GM19023 (cell line): Measurements from ENCODE around the gene SPATA33.

Experiments
- ATAC-seq: cut with Tn5 transposase; IDR thresholded peaks from one replicate; pipeline ENCODE4 v1.9.1; 2021; ENCODE audit warnings: mild to moderate bottlenecking, moderate library complexity; ENCODE audit not compliant: unreplicated experiment

SPATA33 gene

GRCh38 chr16:89657442-89658220, at the start of gene SPATA33, which contains the start of gene CHMP1A:
Gene SPATA33, plus strand, starts transcription at chr16:89657836. Its CDS starts 76 bp downstream, at chr16:89657912.
Gene CHMP1A, minus strand, starts transcription at chr16:89657708. Its CDS starts 120 bp downstream, at chr16:89657588.
- peak; percentile 88 for ATAC-seq

GRCh38 chr16:89607937-89608740, 49.5 kb upstream of the SPATA33 start:
- no peak for ATAC-seq

- ATAC-seq = no peak
These were observed 47.6 kb upstream of the SPATA33 start for GRCh38 chr16:89610108-89610453.

GRCh38 chr16:89612415-89613166, 45.0 kb upstream of the SPATA33 start:
- no peak for ATAC-seq

GRCh38 chr16:89613231-89613953, 44.2 kb upstream of the SPATA33 start, which contains the start of gene DPEP1:
Gene DPEP1, plus strand, starts transcription at chr16:89613642. Its CDS starts 16,769 bp downstream, at chr16:89630411.
- no peak for ATAC-seq

- ATAC-seq = no peak
These were observed 43.6 kb upstream of the SPATA33 start for GRCh38 chr16:89613954-89614459.

- no peak for ATAC-seq
These were observed 42.5 kb upstream of the SPATA33 start for GRCh38 chr16:89615176-89615575.

GRCh38 chr16:89615596-89616090, 42.0 kb upstream of the SPATA33 start:
- no peak for ATAC-seq

GRCh38 chr16:89616623-89617022, 41.0 kb upstream of the SPATA33 start:
- ATAC-seq = no peak

- no peak for ATAC-seq
These were observed 40.6 kb upstream of the SPATA33 start for GRCh38 chr16:89617036-89617435.

- no peak for ATAC-seq
These were observed 39.3 kb upstream of the SPATA33 start for GRCh38 chr16:89618109-89618998.

- ATAC-seq = no peak
These were observed 37.8 kb upstream of the SPATA33 start for GRCh38 chr16:89619840-89620239.

GRCh38 chr16:89620406-89620841, 37.2 kb upstream of the SPATA33 start:
- ATAC-seq = no peak

- no peak for ATAC-seq
These were observed 36.4 kb upstream of the SPATA33 start for GRCh38 chr16:89621136-89621697.

GRCh38 chr16:89621698-89622409, 35.8 kb upstream of the SPATA33 start:
- no peak for ATAC-seq

- no peak for ATAC-seq
These were observed 34.0 kb upstream of the SPATA33 start for GRCh38 chr16:89623511-89624261.
